IMR-90 (cell line): ENCODE data around the gene RTN4IP1. TPM values are rescaled to one million over a fixed set of nuclear protein-coding genes. Genes with fewer than 3 reads are reported as not detected.

Source experiments
- ATAC-seq: fragments of 200-7000 bp; cut with Tn5 transposase; 2 replicates; pipeline ENCODE4 v1.9.1; 2020; ENCODE audit warnings: low read depth, mild to moderate bottlenecking, moderate library complexity
- BruUV-seq: library from RNA; stranded (reverse); fragments of 400-500 nt; replicated peaks from 2 replicates; lab custom pipeline; 2021; lab: Mats Ljungman, UMichigan
- CTCF ChIA-PET: fragments of 300-600 bp; formaldehyde crosslinking; extraction: SDS; loops from one replicate; lab custom pipeline; 2021; ENCODE audit warnings: antibody characterized with exemption; lab: Yijun Ruan, JAX
- POLR2A ChIA-PET: fragments of 300-600 bp; sonication (Branson Sonifier 250); formaldehyde crosslinking; loops from one replicate; lab custom pipeline; 2022; ENCODE audit warnings: antibody characterized with exemption; ENCODE audit not compliant: unreplicated experiment; lab: Charles Lee
- DNase-seq: peaks from one replicate; pipeline ENCODE4 v3.0.0; 2013
- H2AFZ ChIP-seq: replicated peaks from 2 replicates; pipeline ENCODE3; 2013; ENCODE audit warnings: low read length, mild to moderate bottlenecking; ENCODE audit not compliant: poor library complexity
- H2AK5ac ChIP-seq: 2 replicates; pipeline ENCODE4 v1.6.1; 2013; ENCODE audit warnings: low read depth, low read length, inconsistent platforms
- H2AK9ac ChIP-seq: replicated peaks from 2 replicates; pipeline ENCODE3; 2013; ENCODE audit warnings: mild to moderate bottlenecking, low read depth, low read length, moderate library complexity; ENCODE audit not compliant: poor library complexity
- H2BK120ac ChIP-seq: 2 replicates; pipeline ENCODE4 v1.6.1; 2013; ENCODE audit warnings: low read depth, low read length, inconsistent platforms
- H2BK15ac ChIP-seq: 3 replicates; pipeline ENCODE4 v1.6.1; 2013; ENCODE audit warnings: low read depth, low read length, inconsistent platforms
- H2BK20ac ChIP-seq: 2 replicates; pipeline ENCODE4 v1.6.1; 2013; ENCODE audit warnings: low read depth, mild to moderate bottlenecking, inconsistent platforms, low read length, moderate library complexity
- H2BK5ac ChIP-seq: 2 replicates; pipeline ENCODE4 v1.6.1; 2013; ENCODE audit warnings: mild to moderate bottlenecking, low read depth, low read length, inconsistent platforms; ENCODE audit not compliant: poor library complexity, severe bottlenecking
- H3K14ac ChIP-seq: replicated peaks from 2 replicates; pipeline ENCODE4 v1.6.1; 2013; ENCODE audit warnings: low read depth, low read length, inconsistent platforms
- H3K18ac ChIP-seq: 2 replicates; pipeline ENCODE4 v1.6.1; 2013; ENCODE audit warnings: low read depth, low read length, control low read depth
- H3K23ac ChIP-seq: 2 replicates; pipeline ENCODE4 v1.6.1; 2013; ENCODE audit warnings: low read depth, low read length, inconsistent platforms
- H3K27ac ChIP-seq: 2 replicates; pipeline ENCODE4 v1.5.1; 2013; ENCODE audit warnings: mild to moderate bottlenecking, control low read depth, low read length; ENCODE audit not compliant: insufficient read depth
- H3K27me3 ChIP-seq: 2 replicates; pipeline ENCODE4 v1.6.1; 2013; ENCODE audit warnings: low read length; ENCODE audit not compliant: control insufficient read depth, insufficient read depth
- H3K36me3 ChIP-seq: 2 replicates; pipeline ENCODE4 v1.6.1; 2013; ENCODE audit warnings: low read length, mixed read lengths; ENCODE audit not compliant: control insufficient read depth, insufficient read depth
- H3K4ac ChIP-seq: 2 replicates; pipeline ENCODE4 v1.6.1; 2013; ENCODE audit warnings: low read depth, low read length, inconsistent platforms
- H3K4me1 ChIP-seq: 2 replicates; pipeline ENCODE4 v1.6.1; 2013; ENCODE audit warnings: low read length, mixed read lengths; ENCODE audit not compliant: control insufficient read depth, insufficient read depth
- H3K4me2 ChIP-seq: 2 replicates; pipeline ENCODE4 v1.6.1; 2013; ENCODE audit warnings: low read depth, mild to moderate bottlenecking, control low read depth, low read length, moderate library complexity
- H3K4me3 ChIP-seq: 2 replicates; pipeline ENCODE4 v1.5.1; 2013; ENCODE audit warnings: low read depth, mild to moderate bottlenecking, control low read depth, low read length, moderate library complexity; ENCODE audit not compliant: insufficient read depth
- H3K56ac ChIP-seq: 2 replicates; pipeline ENCODE4 v1.6.1; 2013; ENCODE audit warnings: low read length, inconsistent platforms; ENCODE audit not compliant: insufficient read depth; ENCODE audit errors: extremely low read depth
- H3K79me1 ChIP-seq, 2 experiments: 2 replicates each; pipeline ENCODE4 v1.6.1; 2013; ENCODE audit warnings: low read length in 2 of 2, inconsistent platforms in 1 of 2, low read depth in 1 of 2
- H3K9ac ChIP-seq: 2 replicates; pipeline ENCODE4 v1.6.1; 2013; ENCODE audit warnings: low read depth, low read length, control low read depth
- H3K9me1 ChIP-seq: 2 replicates; pipeline ENCODE4 v1.6.1; 2013; ENCODE audit warnings: low read length, inconsistent platforms; ENCODE audit not compliant: insufficient read depth
- H3K9me3 ChIP-seq: 2 replicates; pipeline ENCODE4 v1.6.1; 2013; ENCODE audit warnings: low read length; ENCODE audit not compliant: control insufficient read depth, insufficient read depth
- H4K20me1 ChIP-seq: 2 replicates; pipeline ENCODE4 v1.6.1; 2013; ENCODE audit warnings: low read length, inconsistent platforms; ENCODE audit not compliant: insufficient read depth
- H4K5ac ChIP-seq: 2 replicates; pipeline ENCODE4 v1.6.1; 2013; ENCODE audit warnings: mild to moderate bottlenecking, low read depth, low read length, control low read depth
- H4K8ac ChIP-seq, 2 experiments: 2 replicates each; pipeline ENCODE4 v1.6.1; 2013; ENCODE audit warnings: low read depth in 2 of 2, low read length in 2 of 2, control low read depth in 1 of 2, inconsistent platforms in 1 of 2
- H4K91ac ChIP-seq: 2 replicates; pipeline ENCODE4 v1.6.1; 2013; ENCODE audit warnings: low read depth, low read length, inconsistent platforms; ENCODE audit not compliant: insufficient read depth
- BHLHE40 ChIP-seq: fragments of 150-350 bp; IDR thresholded peaks from 2 replicates; pipeline ENCODE4 v1.6.1; 2016; ENCODE audit warnings: mild to moderate bottlenecking, low read depth, low read length
- CEBPB ChIP-seq: IDR thresholded peaks from 2 replicates; pipeline ENCODE4 v1.6.1; 2012; ENCODE audit warnings: low read depth, low read length, improper control_type of control experiment
- CHD1 ChIP-seq: IDR thresholded peaks from 2 replicates; pipeline ENCODE4 v1.6.1; 2012; ENCODE audit warnings: low read depth, low read length, improper control_type of control experiment
- FOS ChIP-seq: fragments of 150-350 bp; IDR thresholded peaks from 2 replicates; pipeline ENCODE4 v1.6.1; 2016; ENCODE audit warnings: low read depth, low read length
- MAFK ChIP-seq: IDR thresholded peaks from 2 replicates; pipeline ENCODE4 v1.6.1; 2012; ENCODE audit warnings: low read depth, low read length, improper control_type of control experiment
- MAZ ChIP-seq: IDR thresholded peaks from 2 replicates; pipeline ENCODE4 v1.6.1; 2012; ENCODE audit warnings: low read depth, mild to moderate bottlenecking, low read length, improper control_type of control experiment, moderate library complexity, borderline replicate concordance
- MXI1 ChIP-seq: IDR thresholded peaks from 2 replicates; pipeline ENCODE4 v1.6.1; 2012; ENCODE audit warnings: low read depth, mild to moderate bottlenecking, low read length, moderate library complexity, borderline replicate concordance
- NFE2L2 ChIP-seq: fragments of 150-350 bp; IDR thresholded peaks from 2 replicates; pipeline ENCODE4 v1.6.1; 2016; ENCODE audit warnings: low read depth, mild to moderate bottlenecking, low read length
- POLR2A ChIP-seq: IDR thresholded peaks from 2 replicates; pipeline ENCODE4 v1.6.1; 2012; ENCODE audit warnings: mild to moderate bottlenecking, low read depth, low read length
- RAD21 ChIP-seq: IDR thresholded peaks from 2 replicates; pipeline ENCODE4 v1.6.1; 2012; ENCODE audit warnings: low read length, improper control_type of control experiment
- RCOR1 ChIP-seq: IDR thresholded peaks from 2 replicates; pipeline ENCODE4 v1.6.1; 2012; ENCODE audit warnings: mild to moderate bottlenecking, low read length, improper control_type of control experiment; ENCODE audit not compliant: insufficient replicate concordance
- RFX5 ChIP-seq: IDR thresholded peaks from 2 replicates; pipeline ENCODE4 v1.8.0; 2012; ENCODE audit warnings: low read depth, mild to moderate bottlenecking, low read length, moderate library complexity
- SMC3 ChIP-seq: fragments of 150-350 bp; IDR thresholded peaks from 2 replicates; pipeline ENCODE4 v1.6.1; 2016; ENCODE audit warnings: low read depth, mild to moderate bottlenecking, antibody characterized with exemption, low read length, moderate library complexity
- WGBS, 2 experiments: methylation state at CpG; one replicate each; pipeline versions ENCODE4 v1.1.5 to v1.1.7; 2013; ENCODE audit warnings: missing lambda C conversion rate in 2 of 2; ENCODE audit not compliant: insufficient read length in 1 of 2; ENCODE audit errors: extremely low coverage in 2 of 2; 5-methylcytosine and 5-hydroxymethylcytosine counted together
- dilution Hi-C: fragments of 300-500 bp; cut with HindIII; formaldehyde crosslinking; loops from one replicate; pipeline ENCODE4 v1.14.3; 2018; ENCODE audit warnings: low sequenced_read_pairs; ENCODE audit not compliant: unreplicated experiment
- in situ Hi-C: fragments of 300-500 bp; cut with MboI; formaldehyde crosslinking; loops from 3 replicates; pipeline ENCODE4 v1.14.3; 2019; ENCODE audit warnings: low sequenced_read_pairs, inconsistent platforms, mixed read lengths
- intact Hi-C: fragments of 100-400 bp; cut with micrococcal nuclease; formaldehyde crosslinking; loops from 2 replicates; pipeline ENCODE4 v1.10.0; 2022
- polyA plus RNA-seq, 3 experiments: library from polyadenylated mRNA; depleted of rRNA; stranded (reverse); fragments of >200 nt; gene quantifications; 2 replicates each; pipeline ENCODE4 v1.2.3, GENCODE V29; 2012; ENCODE audit warnings: low replicate concordance in 1 of 3
- total RNA-seq: library from RNA; depleted of rRNA; stranded (reverse); fragments of >200 nt; gene quantifications from 2 replicates; pipeline ENCODE4 v1.2.3, GENCODE V29; 2012
- TF ChIP-seq, protein P1 (sequence below): fragments of 150-350 bp; IDR thresholded peaks from 2 replicates; pipeline ENCODE4 v1.6.1; 2017; ENCODE audit warnings: mild to moderate bottlenecking, antibody characterized with exemption, low read length, low read depth
- TF ChIP-seq, protein P2 (sequence below): fragments of 150-350 bp; IDR thresholded peaks from 2 replicates; pipeline ENCODE4 v1.6.1; 2016; ENCODE audit warnings: low read depth, mild to moderate bottlenecking, low read length, moderate library complexity, borderline replicate concordance
- TF ChIP-seq, protein P3 (sequence below): conservative IDR thresholded peaks from 2 replicates; pipeline ENCODE4 v1.5.1; 2012; ENCODE audit warnings: mild to moderate bottlenecking, low read depth, low read length, improper control_type of control experiment

The RTN4IP1 gene
- total and polyA plus RNA-seq, 2 of the 4 experiments (the other 2 are of a cell fraction), result 5.7 to 9.9 TPM

DNA sequence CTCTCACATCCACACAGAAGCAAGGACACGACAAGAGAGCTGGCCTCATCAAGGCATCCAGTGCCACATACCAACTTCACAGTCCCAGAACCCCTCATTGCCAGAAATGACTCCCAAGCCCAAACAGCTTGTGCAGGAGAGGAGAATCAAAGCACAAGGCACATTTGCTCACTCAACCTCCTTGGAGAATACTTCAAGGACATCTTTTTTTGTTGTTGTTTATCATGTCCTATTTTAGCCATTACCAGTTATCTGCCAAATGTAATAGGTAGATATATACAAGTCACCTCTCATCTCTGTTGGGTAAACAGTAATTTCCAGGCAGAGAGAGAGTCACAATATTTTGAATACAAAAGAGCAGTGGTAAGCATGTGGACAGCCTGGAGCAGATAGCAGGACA lies 47.8 kb downstream of the RTN4IP1 start:
- dilution Hi-C loops, result no loop called here
- ATAC-seq (peak; percentile 16), DNase-seq (no peak)
- no peak overlapping the region for H3K4me3 ChIP-seq
- ChIA-PET POLR2A (no interaction called here), CTCF (no interaction called here)
- H2BK120ac ChIP-seq, result no peak overlapping the region
- no peak overlapping the region for H4K5ac ChIP-seq
- H3K4me2 ChIP-seq, result no peak overlapping the region
- H2BK5ac ChIP-seq, result no peak overlapping the region
- H3K9me1 ChIP-seq, result no peaks in the 10 kb centered on the region; the same call in 1 of the 2 replicates
- H3K79me1 ChIP-seq, result no peaks in the 10 kb centered on the region
- peak overlapping the region; percentile 24; the same call in 1 of the 2 replicates for H3K4ac ChIP-seq
- H2BK20ac ChIP-seq, result no peak overlapping the region
- no peaks in the 10 kb centered on the region for H3K27me3 ChIP-seq
- TF ChIP-seq, protein P1, sequence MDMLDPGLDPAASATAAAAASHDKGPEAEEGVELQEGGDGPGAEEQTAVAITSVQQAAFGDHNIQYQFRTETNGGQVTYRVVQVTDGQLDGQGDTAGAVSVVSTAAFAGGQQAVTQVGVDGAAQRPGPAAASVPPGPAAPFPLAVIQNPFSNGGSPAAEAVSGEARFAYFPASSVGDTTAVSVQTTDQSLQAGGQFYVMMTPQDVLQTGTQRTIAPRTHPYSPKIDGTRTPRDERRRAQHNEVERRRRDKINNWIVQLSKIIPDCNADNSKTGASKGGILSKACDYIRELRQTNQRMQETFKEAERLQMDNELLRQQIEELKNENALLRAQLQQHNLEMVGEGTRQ, result no peak
- TF ChIP-seq CEBPB (no peak), POLR2A (no peak), NFE2L2 (no peak), RAD21 (no peak), SMC3 (no peak), RCOR1 (no peak), FOS (no peak), MXI1 (no peak), CHD1 (no peak), MAFK (no peak), BHLHE40 (no peak), RFX5 (no peak), MAZ (no peak)
- TF ChIP-seq, protein P2, sequence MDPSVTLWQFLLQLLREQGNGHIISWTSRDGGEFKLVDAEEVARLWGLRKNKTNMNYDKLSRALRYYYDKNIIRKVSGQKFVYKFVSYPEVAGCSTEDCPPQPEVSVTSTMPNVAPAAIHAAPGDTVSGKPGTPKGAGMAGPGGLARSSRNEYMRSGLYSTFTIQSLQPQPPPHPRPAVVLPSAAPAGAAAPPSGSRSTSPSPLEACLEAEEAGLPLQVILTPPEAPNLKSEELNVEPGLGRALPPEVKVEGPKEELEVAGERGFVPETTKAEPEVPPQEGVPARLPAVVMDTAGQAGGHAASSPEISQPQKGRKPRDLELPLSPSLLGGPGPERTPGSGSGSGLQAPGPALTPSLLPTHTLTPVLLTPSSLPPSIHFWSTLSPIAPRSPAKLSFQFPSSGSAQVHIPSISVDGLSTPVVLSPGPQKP, result no peak
- TF ChIP-seq, protein P3, sequence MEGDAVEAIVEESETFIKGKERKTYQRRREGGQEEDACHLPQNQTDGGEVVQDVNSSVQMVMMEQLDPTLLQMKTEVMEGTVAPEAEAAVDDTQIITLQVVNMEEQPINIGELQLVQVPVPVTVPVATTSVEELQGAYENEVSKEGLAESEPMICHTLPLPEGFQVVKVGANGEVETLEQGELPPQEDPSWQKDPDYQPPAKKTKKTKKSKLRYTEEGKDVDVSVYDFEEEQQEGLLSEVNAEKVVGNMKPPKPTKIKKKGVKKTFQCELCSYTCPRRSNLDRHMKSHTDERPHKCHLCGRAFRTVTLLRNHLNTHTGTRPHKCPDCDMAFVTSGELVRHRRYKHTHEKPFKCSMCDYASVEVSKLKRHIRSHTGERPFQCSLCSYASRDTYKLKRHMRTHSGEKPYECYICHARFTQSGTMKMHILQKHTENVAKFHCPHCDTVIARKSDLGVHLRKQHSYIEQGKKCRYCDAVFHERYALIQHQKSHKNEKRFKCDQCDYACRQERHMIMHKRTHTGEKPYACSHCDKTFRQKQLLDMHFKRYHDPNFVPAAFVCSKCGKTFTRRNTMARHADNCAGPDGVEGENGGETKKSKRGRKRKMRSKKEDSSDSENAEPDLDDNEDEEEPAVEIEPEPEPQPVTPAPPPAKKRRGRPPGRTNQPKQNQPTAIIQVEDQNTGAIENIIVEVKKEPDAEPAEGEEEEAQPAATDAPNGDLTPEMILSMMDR, result no peak
- no peak overlapping the region for H3K27ac ChIP-seq
- intact Hi-C loops, result no loop called here
- peaks cover 4% of the 10 kb centered on the region for H3K4me1 ChIP-seq
- peak overlapping the region; percentile 11; the same call in 1 of the 2 replicates for H4K91ac ChIP-seq
- no peak overlapping the region for H3K56ac ChIP-seq
- H4K8ac ChIP-seq, result peak overlapping the region in 1 of 2 experiments; percentile 22; a peak in 1 of 4 replicates
- H3K36me3 ChIP-seq, result peaks cover 8% of the 10 kb centered on the region
- H2AFZ ChIP-seq, result no peak overlapping the region
- BruUV-seq, result no TSS peak
- peak overlapping the region; percentile 31; the same call in 1 of the 2 replicates for H3K23ac ChIP-seq
- no peak overlapping the region for H3K9ac ChIP-seq
- 0 out of 2 replicates have a peak overlapping the region, but pooled peaks have one; percentile 41 for H3K14ac ChIP-seq
- peak overlapping the region; percentile 3; the same call in 1 of the 3 replicates for H2BK15ac ChIP-seq
- H3K9me3 ChIP-seq, result no peaks in the 10 kb centered on the region
- H2AK5ac ChIP-seq, result no peak overlapping the region
- in situ Hi-C loops, result no loop called here
- H4K20me1 ChIP-seq, result no peaks in the 10 kb centered on the region
- no peak overlapping the region for H2AK9ac ChIP-seq
- no CpG with 5 or more reads among the region's 1 CpG for WGBS, 2 experiments
- H3K18ac ChIP-seq, result peak overlapping the region; percentile 60
